ENCODE measurements around the gene PRR19.
A peak's percentile ranks its signal among the peaks of the same experiment; 100 is the strongest.

The PRR19 gene

DNA sequence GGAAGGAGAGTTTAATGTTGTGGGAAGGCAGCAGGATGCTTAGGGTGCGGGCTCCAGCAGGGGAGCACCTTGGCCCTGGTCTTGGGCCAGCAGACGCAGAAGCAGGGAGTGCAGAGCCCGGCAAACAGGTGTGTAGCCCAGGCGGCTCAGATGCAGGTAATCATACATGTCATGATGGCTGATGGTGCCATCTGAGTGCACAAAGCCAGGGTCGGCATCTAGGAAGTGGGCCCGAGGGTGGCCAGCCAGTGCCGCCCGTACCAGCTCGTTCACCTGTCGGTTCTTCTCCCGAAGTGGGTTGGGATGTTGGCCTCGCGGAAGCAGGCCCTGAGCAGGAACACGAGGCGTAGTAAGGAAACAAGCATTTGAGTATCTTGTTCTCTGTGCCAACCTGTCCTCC lies 4.9 kb upstream of the PRR19 start:
- DNase-seq: no peak

DNA sequence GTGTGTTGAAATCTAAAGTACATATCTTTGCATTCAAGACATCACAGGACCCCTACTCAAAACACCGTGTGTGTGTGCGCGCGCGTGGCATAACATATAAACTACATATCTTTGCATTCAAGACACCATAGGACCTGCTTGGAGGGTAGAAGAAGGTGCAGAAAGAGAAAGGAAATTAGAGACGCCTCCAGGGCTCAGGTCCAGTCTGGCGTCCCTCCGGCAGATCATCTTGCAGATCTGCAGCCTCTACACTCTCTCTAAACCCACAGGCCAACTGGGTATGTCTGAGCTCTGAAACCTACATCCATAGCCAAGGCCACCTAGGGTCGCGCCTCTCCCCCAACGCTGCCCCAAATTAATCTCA lies 1.2 kb downstream of the PRR19 start:
- no peak for DNase-seq

DNA sequence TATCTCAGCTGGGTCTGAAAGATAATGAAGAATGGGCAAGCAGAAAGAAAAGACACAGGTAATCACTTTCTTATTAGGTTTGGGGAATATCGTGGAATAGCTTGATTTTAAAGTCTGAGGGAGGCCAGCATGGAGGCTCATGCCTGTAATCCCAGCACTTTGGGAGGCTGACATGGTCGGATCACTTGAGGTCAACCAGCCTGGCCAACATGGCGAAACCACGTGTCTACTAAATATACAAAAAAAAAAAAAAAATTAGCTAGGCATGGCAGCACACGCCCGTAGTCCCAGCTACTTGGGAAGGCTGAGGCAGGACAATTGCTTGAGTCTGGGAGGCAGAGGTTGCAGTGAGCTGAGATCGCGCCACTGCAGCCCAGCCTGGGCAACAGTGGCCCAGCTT lies 1.9 kb downstream of the PRR19 start:
- DNase-seq: no peak

DNA sequence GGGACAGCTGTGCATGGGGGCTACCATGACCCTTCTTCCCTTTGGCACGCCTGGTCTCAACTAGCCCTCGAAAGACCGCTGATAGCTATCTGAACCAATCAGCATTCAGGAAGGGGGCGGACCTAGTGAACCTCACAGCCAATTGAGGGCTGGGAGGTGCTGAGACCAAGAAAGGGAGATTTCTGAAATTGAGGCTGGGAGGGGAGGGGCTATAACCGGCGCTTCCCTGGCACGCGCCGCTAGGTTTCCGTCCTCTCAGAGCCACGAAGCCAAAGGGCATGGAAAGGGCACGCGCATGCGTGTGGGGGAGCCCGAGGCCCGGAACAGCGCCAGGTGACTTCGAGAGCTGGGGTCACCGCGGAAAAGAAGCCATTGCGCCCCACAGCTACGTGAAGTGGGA lies 4.7 kb downstream of the PRR19 start:
- no peak for DNase-seq

DNA sequence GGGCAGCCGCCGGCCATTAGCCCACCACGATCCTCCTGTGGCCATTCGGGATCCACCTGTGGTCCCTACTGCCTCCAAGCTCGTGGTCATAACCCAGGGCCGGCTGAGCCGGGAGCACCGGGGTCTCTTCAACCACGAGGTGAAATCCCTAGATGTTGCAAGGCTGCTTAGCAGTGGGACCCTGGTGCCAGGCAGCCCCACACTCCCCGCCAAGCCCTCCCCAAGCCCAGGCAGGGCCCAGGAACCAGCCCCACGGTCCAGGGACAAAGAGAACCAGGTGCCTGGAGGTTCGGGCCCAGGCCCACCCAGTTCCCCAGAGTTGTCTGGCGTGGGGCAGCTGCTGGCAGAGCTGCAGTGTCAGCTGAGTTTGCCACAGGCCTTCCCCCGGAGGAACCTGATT lies 7.8 kb downstream of the PRR19 start:
- DNase-seq: no peak

DNA sequence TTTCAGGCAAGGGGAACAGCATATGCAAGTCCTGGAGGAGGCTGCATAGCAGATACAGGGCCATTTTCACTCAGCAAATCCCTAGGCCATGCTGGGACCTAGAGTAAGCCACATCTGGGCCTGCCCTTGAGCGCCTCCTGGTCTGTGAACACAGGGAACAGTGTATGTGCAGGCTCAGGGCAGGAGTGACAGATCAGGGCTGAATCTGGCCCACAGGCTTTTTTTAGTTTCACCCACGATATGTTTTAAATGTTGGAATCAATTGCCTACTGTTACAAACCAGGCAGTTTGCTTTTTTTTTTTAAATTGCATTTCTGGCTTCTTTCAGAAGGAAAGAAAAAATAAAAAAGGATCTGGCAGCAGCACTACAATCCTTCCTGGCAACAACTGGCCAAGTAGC lies 9.7 kb downstream of the PRR19 start:
- no peak for DNase-seq

DNA sequence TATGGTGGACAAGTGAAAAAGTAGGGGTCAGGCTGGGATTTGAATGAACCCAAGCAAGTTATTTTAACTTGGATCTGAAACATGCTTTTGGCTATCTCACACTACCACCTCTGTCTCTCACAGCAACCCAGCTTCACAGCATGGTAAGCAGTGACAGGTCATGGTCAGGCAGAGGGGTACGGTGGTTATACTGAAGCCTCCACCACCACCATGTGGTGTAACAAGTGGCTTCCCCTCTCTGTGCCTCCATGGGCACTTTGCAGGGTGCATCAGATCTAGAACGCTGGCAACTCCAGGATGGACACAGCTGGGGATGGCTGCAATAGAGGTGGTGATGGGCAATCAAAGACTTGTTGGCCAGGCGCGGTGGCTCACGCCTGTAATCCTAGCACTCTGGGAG lies 10.4 kb downstream of the PRR19 start:
- no peak for DNase-seq

DNA sequence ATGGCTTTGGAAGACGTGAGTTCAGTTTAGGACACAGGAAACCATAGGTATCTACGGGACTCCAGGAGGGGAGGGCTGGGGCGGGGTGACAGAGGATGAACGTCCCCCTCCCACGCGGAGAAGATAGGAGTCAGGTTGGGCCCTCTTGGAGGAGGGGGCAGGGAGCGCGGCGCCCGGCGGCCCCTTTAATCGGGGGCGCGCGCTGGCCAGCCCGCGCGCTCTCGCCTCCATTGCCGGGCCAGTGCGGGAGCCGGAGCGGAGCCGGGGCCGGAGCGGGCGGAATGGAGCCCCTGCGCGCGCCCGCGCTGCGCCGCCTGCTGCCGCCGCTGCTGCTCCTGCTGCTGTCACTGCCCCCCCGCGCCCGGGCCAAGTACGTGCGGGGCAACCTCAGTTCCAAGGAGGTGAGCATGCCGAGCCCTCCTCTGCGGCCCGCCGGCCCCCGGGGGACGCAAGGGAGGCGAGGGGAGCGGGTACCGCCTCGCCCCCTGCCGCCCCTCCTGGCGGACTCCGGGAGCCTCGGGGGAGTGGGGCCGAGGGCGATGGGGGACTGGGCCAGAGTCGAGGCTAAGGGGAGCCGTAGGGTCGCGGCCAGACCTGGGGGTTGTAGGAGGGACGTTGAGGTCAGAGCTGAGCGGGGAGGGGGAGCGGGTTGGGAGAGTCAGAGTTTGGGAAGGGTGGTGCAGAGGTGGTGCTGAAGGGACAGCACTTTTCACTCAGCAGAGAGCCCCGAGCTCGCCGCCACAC lies 11.3 kb downstream of the PRR19 start, which contains the start of gene TMEM145:
TSS of gene TMEM145 (plus strand) at position 214 of the 744 bp plus-strand sequence. CDS start at position 282, 68 bp downstream.
- DNase-seq: no peak

DNA sequence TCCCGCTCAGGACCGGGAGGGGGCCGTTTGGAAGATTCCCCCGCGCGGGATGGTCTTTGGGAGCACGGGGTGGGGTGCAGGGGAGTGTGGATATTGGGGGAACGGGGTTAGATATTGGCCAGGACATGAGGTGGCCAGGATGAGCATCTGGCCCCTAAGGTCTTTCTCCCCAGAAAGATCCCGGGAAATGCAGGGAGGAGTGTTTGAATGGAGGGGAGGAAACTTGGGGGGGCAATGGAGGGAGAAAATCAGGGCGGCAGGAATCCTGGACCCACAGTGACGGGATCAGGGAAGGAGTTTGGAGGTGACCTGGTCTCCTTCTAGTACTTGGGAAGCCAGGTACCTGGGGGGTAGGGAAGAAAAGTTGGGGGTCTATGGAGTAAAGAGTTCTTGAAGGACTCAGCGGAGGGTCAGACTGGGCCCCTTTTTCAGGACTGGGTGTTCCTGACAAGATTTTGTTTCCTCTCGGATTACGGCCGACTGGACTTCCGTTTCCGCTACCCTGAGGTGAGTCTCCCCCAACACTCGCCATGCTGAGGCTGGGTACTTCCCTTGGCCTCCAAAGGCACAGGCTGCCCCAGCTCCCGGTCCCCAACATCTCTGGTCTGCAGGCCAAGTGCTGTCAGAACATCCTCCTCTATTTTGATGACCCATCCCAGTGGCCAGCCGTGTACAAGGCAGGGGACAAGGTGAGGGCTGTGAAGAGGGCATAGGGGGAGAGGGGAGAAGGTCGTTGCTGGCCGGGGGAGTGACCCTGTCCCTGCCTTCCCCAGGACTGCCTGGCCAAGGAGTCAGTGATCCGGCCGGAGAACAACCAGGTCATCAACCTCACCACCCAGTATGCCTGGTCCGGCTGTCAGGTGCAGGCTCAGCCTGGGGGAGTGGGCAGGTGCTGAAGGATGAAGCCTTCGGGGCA lies 12.2 kb downstream of the PRR19 start:
- DNase-seq: no peak

DNA sequence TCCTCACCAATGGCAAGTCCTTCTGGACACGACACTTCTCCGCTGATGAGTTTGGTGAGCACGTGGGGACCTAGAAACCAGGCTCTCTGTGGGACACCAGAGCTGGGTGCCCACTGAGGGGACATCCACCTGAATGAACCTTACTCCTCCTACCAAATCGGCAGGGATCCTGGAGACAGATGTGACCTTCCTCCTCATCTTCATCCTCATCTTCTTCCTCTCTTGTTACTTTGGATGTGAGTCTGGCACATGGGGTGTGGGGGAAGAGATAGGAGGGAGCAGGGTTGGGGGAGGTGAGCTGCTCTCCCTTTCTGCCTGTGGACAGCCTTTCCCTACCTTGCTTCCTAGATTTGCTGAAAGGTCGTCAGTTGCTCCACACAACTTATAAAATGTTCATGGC lies 13.1 kb downstream of the PRR19 start:
- DNase-seq: no peak

DNA sequence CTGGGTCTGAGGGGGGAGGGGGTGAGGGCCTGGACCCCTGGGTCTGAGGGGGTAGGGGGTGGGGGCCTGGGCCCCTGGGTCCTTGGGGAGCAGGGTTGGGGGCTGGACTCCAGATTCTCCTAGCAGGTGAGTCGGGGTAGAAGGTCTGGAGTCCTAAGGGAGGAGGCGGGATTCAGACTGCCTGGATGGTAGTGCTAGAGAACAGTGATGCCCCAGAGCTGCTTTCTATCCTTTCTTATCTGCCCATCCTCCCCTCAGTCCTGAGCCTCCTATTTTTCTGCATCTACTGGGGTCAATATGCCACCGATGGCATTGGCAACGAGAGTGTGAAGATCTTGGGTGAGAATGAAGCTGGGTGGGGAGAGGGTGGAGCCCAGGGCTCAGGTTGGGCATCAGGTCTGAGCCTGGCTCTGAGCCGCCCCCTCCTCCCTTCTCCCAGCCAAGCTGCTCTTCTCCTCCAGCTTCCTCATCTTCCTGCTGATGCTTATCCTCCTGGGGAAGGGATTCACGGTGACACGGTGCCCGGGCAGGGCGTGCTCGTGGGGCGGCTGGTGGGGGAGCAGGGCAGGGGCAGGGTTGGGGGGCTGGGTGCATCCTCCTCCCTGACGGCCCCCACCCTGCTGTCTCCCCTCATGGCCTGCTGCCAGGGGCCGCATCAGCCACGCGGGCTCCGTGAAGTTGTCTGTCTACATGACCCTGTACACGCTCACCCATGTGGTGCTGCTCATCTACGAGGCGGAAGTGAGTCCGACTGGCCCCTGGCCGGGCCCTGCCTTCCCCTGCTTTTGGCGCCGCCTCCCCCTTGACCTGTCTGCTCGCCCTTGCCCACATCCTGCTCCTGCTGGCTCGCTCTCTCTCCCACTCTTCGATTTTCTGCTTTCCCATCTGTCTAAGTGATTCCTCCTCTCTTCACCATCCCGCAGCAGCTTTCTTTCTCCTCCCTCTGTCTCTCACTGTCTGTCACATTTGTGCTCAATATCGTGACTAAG lies 14.6 kb downstream of the PRR19 start:
- DNase-seq: no peak

DNA sequence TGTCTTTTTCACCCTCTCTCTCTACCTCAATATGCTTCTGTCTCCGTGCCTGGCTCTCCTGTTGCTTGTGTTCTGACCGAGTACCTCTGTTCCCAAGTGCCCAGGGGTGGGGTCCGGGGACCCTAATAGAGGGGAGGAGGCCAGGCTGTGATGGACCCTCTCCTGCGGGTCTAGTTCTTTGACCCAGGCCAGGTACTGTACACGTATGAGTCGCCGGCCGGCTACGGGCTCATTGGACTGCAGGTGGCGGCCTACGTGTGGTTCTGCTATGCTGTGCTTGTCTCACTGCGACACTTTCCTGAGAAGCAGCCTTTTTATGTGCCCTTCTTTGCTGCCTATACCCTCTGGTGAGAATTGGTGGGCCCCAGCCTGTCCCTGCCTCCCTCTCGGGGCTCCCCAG lies 15.6 kb downstream of the PRR19 start:
- DNase-seq: no peak

DNA sequence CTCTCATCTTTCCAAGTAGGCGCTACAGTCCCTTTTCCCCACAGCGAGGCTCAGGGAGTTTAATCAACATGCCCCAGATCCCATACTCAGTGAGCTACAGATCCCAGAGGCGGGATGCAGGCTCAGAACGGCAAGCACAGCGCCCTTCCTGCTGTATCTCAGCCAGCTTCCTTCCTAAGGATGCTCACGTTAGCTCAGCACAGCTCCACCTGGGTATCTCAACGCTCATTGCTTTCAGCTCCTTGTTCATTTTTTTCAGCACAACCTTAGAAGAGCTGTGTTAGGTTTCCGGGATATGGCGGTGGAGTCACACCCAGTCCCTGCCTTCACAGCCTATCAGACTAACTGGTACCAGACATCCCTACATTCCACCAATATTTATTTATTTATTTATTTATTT lies 20.4 kb downstream of the PRR19 start:
- no peak for DNase-seq

DNA sequence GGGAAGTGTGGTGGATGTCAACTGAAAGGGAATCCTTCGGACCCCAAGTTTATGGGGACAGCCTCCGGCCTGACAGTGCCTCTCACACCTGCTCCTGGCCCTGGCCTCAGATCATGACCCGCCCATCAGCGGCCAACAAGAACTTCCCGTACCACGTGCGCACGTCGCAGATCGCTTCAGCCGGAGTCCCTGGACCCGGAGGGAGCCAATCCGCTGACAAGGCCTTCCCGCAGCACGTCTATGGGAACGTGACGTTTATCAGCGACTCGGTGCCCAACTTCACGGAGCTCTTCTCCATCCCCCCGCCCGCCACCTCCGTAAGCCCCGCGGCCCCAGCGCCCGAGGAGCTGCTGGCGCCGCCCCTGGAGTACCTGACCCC lies 21.5 kb downstream of the PRR19 start:
- no peak for DNase-seq

DNA sequence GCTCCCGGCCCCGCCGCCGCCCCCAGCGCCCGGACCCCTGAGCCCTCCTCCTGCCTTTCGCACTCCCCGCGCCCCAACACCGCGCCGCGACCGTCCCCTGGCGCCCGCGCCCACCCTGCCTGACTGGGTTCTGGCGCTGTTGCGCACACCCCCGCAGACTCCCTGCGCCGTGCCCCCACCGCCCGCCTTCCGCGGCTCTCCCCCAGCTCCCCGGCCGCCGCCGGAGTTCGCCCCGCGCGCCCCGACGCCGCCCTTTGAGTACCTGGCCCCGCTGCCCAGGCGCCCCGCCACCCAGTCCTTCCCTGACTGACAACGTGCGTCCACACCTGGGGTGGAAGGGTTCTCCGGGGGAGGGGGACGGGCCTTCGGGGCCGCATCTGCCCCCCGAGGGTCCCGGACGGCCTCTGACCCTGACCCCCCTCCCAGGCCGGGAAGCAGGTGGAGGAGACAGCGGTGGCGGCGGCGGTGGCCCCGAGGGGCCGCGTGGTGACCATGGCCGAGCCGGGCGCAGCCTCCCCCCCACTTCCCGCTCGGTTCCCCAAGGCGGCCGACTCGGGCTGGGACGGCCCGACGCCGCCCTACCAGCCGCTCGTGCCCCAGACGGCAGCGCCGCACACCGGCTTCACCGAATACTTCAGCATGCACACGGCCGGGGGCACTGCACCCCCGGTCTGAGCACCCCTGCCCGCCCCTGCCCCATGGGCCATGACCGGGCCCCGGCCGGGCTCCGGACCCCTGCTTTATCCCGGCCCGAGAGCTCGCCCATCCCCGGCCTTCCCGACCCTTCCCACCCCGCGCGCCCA lies 22.1 kb downstream of the PRR19 start:
- DNase-seq: peak in 1 of 5 donors; percentile 25

DNA sequence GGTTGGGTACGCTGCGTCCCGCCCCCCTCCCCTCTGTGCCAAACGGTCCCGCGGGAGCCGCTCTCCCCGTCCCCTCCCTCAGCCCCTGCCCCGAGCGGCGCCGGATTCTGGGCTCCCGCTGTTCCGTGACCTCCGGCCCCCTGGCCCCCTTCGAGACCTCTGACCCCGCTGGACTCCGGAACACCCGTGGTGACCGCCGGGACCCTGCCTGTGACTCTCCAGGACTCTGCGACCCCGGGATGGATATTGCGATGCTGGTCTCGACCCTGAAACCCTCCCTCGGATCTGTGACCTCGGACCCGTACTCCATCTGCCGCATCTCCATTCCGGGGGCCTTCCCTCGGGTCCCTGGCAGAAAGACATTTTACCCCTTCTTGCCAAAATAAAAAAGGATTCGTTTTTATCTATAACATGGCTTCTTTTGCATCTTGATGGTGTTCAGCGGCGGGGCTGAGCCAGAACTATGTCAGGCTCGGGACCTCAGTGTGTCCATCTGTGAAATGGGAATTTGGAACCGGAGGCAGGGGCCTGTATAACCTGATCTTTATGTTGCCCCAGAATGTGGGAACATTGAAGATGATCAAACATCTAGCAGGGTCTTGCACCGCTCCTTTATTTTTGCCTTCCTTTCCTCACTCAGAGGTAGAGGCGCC lies 22.8 kb downstream of the PRR19 start:
- no peak for DNase-seq

DNA sequence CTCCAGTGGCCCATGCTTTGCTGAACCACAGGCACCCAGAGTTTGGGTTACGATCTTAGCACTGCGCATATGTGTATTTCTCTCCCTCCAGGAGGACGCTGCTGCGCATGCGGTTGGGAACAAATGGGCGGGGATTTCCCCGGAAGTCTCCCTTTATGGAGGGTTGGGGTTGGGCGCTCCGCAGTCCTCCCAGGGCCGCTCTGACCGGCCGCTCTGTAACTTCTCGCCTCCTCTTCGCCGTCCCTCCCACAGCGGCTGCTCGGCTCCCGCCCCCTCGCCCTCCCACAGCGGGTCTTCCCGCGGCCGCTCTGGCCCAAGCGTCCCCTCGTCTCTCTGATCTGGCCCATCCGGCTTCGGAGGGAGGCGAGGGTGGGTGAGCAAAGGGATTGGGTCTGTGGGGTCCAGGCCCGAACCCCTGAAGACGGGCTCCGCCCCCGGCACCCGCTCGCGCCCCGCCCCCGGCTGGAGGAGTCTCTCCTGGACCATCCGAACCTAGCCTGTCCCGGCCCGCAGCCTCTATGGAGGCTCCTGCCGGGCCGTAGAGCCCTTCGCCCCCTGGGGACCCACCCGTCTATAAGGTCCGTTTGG lies 23.5 kb downstream of the PRR19 start, which contains the start of gene MEGF8:
TSS of gene MEGF8 (plus strand) at position 328 of the 588 bp plus-strand sequence. CDS start 609 bp downstream, outside the sequence.
- DNase-seq: peak; percentile 91 to 99 (median 97)

DNA sequence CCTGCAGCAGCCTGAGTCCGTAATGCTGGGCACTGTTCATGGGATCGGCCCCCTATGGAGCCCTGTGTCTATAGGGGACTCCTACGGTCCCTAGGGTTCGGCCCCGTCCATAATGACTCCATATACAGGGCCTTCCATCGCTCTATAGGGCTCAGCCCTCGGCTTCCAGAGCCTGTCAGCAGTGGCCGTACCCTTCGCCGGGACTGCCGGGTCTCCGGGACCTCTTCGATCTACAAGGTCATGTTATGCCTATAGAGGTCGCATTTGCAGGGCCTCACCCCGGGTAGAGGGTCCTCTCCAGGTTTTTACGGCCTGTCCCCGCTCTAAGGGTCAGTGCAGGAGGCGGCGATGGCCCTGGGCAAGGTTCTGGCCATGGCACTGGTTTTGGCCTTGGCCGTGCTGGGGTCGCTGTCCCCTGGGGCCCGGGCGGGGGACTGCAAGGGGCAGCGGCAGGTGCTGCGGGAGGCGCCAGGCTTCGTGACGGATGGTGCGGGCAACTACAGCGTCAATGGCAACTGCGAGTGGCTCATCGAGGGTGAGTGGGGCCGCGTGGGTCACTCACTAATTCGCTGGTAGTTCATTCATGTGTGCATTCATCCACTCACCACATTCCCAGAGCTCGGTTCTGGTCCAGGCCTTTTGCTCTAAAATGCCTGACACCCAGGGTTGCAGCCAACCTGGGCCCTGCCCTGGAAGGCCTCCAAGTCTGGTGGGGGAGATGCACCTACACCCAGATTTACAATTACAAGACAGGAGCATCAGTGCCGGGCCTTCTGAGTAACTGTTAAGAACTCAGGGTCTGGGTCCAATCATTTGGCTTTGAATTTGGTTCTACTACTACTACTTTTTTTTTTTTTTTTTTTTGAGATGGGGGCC lies 24.2 kb downstream of the PRR19 start:
- DNase-seq: peak in 2 of 5 donors; percentile 15 to 25

DNA sequence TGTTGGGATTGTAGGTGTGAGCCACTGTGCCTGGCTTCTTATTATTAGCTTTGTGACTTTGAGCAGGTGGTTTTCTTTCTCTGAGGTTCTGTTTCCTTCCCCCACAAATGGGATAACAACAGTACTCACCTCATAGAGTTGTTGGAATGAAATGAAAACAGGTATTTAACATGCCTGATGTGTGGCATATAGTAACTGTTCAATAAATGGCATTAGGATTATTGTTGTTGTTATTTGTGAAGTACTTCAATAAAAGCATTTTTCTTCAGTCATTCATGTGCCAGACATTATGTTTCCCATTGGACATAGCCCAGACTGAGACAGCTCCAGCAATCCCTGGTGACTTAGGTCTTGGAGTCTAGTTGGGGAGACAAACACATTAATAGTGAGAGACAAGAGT lies 25.0 kb downstream of the PRR19 start:
- DNase-seq: no peak

DNA sequence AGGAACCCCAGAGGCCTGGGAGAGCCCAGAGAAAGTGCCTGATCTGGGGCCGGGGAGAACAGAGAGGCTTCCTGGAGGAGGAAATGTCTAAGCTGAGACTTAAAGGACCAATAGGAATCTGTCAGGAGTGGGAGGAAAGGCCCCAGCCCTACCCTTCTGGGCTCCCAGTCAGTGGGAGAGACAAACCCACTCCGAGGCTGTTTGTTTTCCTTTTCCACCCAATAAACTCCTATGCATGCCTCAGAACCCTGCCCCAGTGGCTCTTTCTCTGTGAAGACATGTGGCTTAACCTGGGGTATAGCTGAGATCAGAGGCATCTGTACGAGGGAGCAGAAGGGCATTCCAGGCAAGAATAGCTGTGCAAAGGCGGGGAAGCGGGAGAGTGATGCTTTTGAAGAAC lies 25.4 kb downstream of the PRR19 start:
- DNase-seq: no peak
